T-helper 9 cell (primary cell): Measurements from ENCODE around the gene MBOAT7.

ENCODE experiments used
- DNase-seq: peaks from one replicate; pipeline ENCODE4 v3.0.0-alpha.2; 2020

Gene MBOAT7

GRCh38 chr19:54160182-54160811, 29.1 kb downstream of the MBOAT7 start:
- DNase-seq = no peak

GRCh38 chr19:54159352-54160181, 29.8 kb downstream of the MBOAT7 start, which contains the start of gene LENG1:
LENG1 (minus strand) TSS chr19:54159721; CDS start chr19:54159695, 26 bp downstream.
- peak; percentile 94 for DNase-seq

- DNase-seq = no peak
Measured at GRCh38 chr19:54158812-54159351, 30.5 kb downstream of the MBOAT7 start.

GRCh38 chr19:54156953-54157352, 32.4 kb downstream of the MBOAT7 start:
- no peak for DNase-seq

GRCh38 chr19:54156490-54156889, 32.9 kb downstream of the MBOAT7 start:
- no peak for DNase-seq

GRCh38 chr19:54155694-54156093, 33.7 kb downstream of the MBOAT7 start:
- no peak for DNase-seq

- DNase-seq = no peak
Measured at GRCh38 chr19:54154603-54155345, 34.6 kb downstream of the MBOAT7 start.

- DNase-seq = no peak
Measured at GRCh38 chr19:54153731-54154326, 35.6 kb downstream of the MBOAT7 start.

GRCh38 chr19:54152878-54153524, 36.4 kb downstream of the MBOAT7 start:
- no peak for DNase-seq

- DNase-seq = no peak
Measured at GRCh38 chr19:54152267-54152666, 37.1 kb downstream of the MBOAT7 start.

- DNase-seq = no peak
Measured at GRCh38 chr19:54151362-54152035, 37.9 kb downstream of the MBOAT7 start.

- no peak for DNase-seq
Measured at GRCh38 chr19:54149021-54149812, 40.2 kb downstream of the MBOAT7 start.

GRCh38 chr19:54148158-54148557, 41.2 kb downstream of the MBOAT7 start:
- no peak for DNase-seq

GRCh38 chr19:54147676-54148075, 41.7 kb downstream of the MBOAT7 start:
- DNase-seq = no peak

- no peak for DNase-seq
Measured at GRCh38 chr19:54145541-54146158, 43.7 kb downstream of the MBOAT7 start.

- DNase-seq = no peak
Measured at GRCh38 chr19:54142166-54142780, 47.1 kb downstream of the MBOAT7 start.

GRCh38 chr19:54141356-54141755, 48.0 kb downstream of the MBOAT7 start:
- DNase-seq = no peak

GRCh38 chr19:54138489-54139256, 50.7 kb downstream of the MBOAT7 start:
- no peak for DNase-seq
